Panc1 (cell line): ENCODE results near the gene STX7. TPM values are rescaled to one million over a fixed set of nuclear protein-coding genes. Genes with fewer than 3 reads are reported as not detected.

Experiments
- ATAC-seq: fragments of 200-7000 bp; cut with Tn5 transposase; 2 replicates; pipeline ENCODE4 v1.9.1; 2020; ENCODE audit warnings: mild to moderate bottlenecking, moderate library complexity
- BruUV-seq: library from RNA; stranded (reverse); fragments of 400-500 nt; replicated peaks from 2 replicates; lab custom pipeline; 2021; lab: Mats Ljungman, UMichigan
- CTCF ChIA-PET: fragments of 300-600 bp; sonication (Branson Sonifier 250); formaldehyde crosslinking; loops from one replicate; lab custom pipeline; 2022; ENCODE audit warnings: antibody characterized with exemption; lab: Charles Lee
- POLR2A ChIA-PET: fragments of 300-600 bp; sonication (Branson Sonifier 250); formaldehyde crosslinking; loops from one replicate; lab custom pipeline; 2022; ENCODE audit warnings: antibody characterized with exemption; lab: Charles Lee
- DNase-seq: peaks from one replicate; pipeline ENCODE4 v3.0.0-alpha.2; 2010; ENCODE audit warnings: low read depth, low spot score
- H3K27ac ChIP-seq: 2 replicates; pipeline ENCODE4 v1.5.1; 2011; ENCODE audit warnings: mild to moderate bottlenecking, low read length, inconsistent platforms
- H3K27me3 ChIP-seq: fragments of 200-500 bp; sonication (Bioruptor generic); 2 replicates; pipeline ENCODE4 v1.6.0; 2014; ENCODE audit warnings: low read length, inconsistent platforms; ENCODE audit not compliant: control insufficient read depth, insufficient read depth
- H3K36me3 ChIP-seq: fragments of 200-500 bp; sonication (Bioruptor generic); 2 replicates; pipeline ENCODE4 v1.5.1; 2014; ENCODE audit warnings: inconsistent platforms, mild to moderate bottlenecking, low read length, moderate library complexity; ENCODE audit not compliant: control insufficient read depth, insufficient read depth
- H3K4me1 ChIP-seq: 2 replicates; pipeline ENCODE4 v1.5.1; 2011; ENCODE audit warnings: inconsistent platforms, mild to moderate bottlenecking, low read length, moderate library complexity; ENCODE audit not compliant: control insufficient read depth, insufficient read depth
- H3K4me3 ChIP-seq, 2 experiments: 2 replicates each; pipeline ENCODE4 v1.5.1; 2011 to 2012; ENCODE audit warnings: low read depth in 2 of 2, low read length in 2 of 2, mild to moderate bottlenecking in 2 of 2, inconsistent platforms in 1 of 2, moderate library complexity in 1 of 2
- H3K9me3 ChIP-seq: fragments of 200-500 bp; sonication (Bioruptor generic); 2 replicates; pipeline ENCODE4 v1.5.1; 2014; ENCODE audit warnings: low read depth, mild to moderate bottlenecking, inconsistent platforms, low read length, moderate library complexity; ENCODE audit not compliant: control insufficient read depth, insufficient read depth
- POLR2AphosphoS5 ChIP-seq: IDR thresholded peaks from 2 replicates; pipeline ENCODE4 v1.6.1; 2012; ENCODE audit warnings: mild to moderate bottlenecking, low read depth, low read length, moderate library complexity
- SIN3A ChIP-seq: IDR thresholded peaks from 2 replicates; pipeline ENCODE4 v1.6.1; 2012; ENCODE audit warnings: low read depth, mild to moderate bottlenecking, low read length, moderate library complexity, borderline replicate concordance; ENCODE audit not compliant: insufficient read depth
- TCF7L2 ChIP-seq: IDR thresholded peaks from 2 replicates; pipeline ENCODE4 v1.6.1; 2011; ENCODE audit warnings: mild to moderate bottlenecking, low read depth, low read length, inconsistent platforms
- in situ Hi-C: cut with HindIII; loops from 2 replicates; pipeline ENCODE4 v1.10.0; 2016; ENCODE audit warnings: low sequenced_read_pairs, low pct_unique_long_range_greater_than_20kb
- intact Hi-C: fragments of 100-400 bp; cut with micrococcal nuclease; formaldehyde crosslinking; loops from one replicate; pipeline ENCODE4 v1.10.0; 2022; ENCODE audit not compliant: unreplicated experiment
- total RNA-seq: library from RNA; stranded (reverse); gene quantifications from one replicate; pipeline ENCODE4 v1.2.1, GENCODE V29; 2021; ENCODE audit not compliant: unreplicated experiment
- TF ChIP-seq, protein P1 (sequence below): fragments of 450-650 bp; IDR thresholded peaks from 2 replicates; pipeline ENCODE4 v1.5.1; 2017; ENCODE audit warnings: mild to moderate bottlenecking
- TF ChIP-seq, protein P2 (sequence below), 2 experiments: IDR thresholded peaks; 2 replicates each; pipeline ENCODE4 v1.6.1; 2011 to 2012; ENCODE audit warnings: low read depth in 2 of 2, control low read depth in 1 of 2, low read length in 1 of 2, mild to moderate bottlenecking in 1 of 2, moderate library complexity in 1 of 2; ENCODE audit not compliant: insufficient read depth in 1 of 2

The STX7 gene
- total RNA-seq, 1 experiment from 2014 or later, result 40.6 TPM

GRCh38 chr6:132552372-132552771, 39.5 kb upstream of the STX7 start, which contains the start of gene TAAR8:
TAAR8 (plus strand) TSS chr6:132552672; CDS start chr6:132552693, 21 bp downstream.
- POLR2A ChIA-PET, result no interaction called here
- no peak within 1 kb of the TSS for H3K4me3 ChIP-seq
- CTCF ChIA-PET, result no interaction called here
- ATAC-seq (no peak), DNase-seq (no peak)
- intact Hi-C loops, result no loop called here
- no peak within 1 kb of the TSS for H3K27ac ChIP-seq
- no TSS peak for BruUV-seq
- no peaks in the 10 kb centered on the region for H3K9me3 ChIP-seq
- TF ChIP-seq POLR2AphosphoS5, result no peak
- TF ChIP-seq TCF7L2, result no peak
- TF ChIP-seq, protein P1, sequence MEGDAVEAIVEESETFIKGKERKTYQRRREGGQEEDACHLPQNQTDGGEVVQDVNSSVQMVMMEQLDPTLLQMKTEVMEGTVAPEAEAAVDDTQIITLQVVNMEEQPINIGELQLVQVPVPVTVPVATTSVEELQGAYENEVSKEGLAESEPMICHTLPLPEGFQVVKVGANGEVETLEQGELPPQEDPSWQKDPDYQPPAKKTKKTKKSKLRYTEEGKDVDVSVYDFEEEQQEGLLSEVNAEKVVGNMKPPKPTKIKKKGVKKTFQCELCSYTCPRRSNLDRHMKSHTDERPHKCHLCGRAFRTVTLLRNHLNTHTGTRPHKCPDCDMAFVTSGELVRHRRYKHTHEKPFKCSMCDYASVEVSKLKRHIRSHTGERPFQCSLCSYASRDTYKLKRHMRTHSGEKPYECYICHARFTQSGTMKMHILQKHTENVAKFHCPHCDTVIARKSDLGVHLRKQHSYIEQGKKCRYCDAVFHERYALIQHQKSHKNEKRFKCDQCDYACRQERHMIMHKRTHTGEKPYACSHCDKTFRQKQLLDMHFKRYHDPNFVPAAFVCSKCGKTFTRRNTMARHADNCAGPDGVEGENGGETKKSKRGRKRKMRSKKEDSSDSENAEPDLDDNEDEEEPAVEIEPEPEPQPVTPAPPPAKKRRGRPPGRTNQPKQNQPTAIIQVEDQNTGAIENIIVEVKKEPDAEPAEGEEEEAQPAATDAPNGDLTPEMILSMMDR, result no peak
- TF ChIP-seq SIN3A, result no peak
- TF ChIP-seq, protein P2, sequence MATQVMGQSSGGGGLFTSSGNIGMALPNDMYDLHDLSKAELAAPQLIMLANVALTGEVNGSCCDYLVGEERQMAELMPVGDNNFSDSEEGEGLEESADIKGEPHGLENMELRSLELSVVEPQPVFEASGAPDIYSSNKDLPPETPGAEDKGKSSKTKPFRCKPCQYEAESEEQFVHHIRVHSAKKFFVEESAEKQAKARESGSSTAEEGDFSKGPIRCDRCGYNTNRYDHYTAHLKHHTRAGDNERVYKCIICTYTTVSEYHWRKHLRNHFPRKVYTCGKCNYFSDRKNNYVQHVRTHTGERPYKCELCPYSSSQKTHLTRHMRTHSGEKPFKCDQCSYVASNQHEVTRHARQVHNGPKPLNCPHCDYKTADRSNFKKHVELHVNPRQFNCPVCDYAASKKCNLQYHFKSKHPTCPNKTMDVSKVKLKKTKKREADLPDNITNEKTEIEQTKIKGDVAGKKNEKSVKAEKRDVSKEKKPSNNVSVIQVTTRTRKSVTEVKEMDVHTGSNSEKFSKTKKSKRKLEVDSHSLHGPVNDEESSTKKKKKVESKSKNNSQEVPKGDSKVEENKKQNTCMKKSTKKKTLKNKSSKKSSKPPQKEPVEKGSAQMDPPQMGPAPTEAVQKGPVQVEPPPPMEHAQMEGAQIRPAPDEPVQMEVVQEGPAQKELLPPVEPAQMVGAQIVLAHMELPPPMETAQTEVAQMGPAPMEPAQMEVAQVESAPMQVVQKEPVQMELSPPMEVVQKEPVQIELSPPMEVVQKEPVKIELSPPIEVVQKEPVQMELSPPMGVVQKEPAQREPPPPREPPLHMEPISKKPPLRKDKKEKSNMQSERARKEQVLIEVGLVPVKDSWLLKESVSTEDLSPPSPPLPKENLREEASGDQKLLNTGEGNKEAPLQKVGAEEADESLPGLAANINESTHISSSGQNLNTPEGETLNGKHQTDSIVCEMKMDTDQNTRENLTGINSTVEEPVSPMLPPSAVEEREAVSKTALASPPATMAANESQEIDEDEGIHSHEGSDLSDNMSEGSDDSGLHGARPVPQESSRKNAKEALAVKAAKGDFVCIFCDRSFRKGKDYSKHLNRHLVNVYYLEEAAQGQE (IDR thresholded peaks at IDR 0.05; ENCODE audit: insufficient read depth in 1 of 2, low read depth in 2 of 2, low read length in 1 of 2), result no peak
- in situ Hi-C loops, result no loop called here
- H3K27me3 ChIP-seq, result no peaks in the 10 kb centered on the region; the same call in 1 of the 2 replicates
- H3K4me1 ChIP-seq, result no peaks in the 10 kb centered on the region
- no peaks in the 10 kb centered on the region for H3K36me3 ChIP-seq

- Histone ChIP-seq H3K36me3 (no peaks in the 10 kb centered on the region), H3K27ac (no peak overlapping the region), H3K27me3 (no peaks in the 10 kb centered on the region; the same call in 1 of the 2 replicates), H3K4me1 (no peaks in the 10 kb centered on the region), H3K4me3 (no peak overlapping the region), H3K9me3 (no peaks in the 10 kb centered on the region)
- ATAC-seq (no peak), DNase-seq (no peak)
- TF ChIP-seq, protein P2 (IDR thresholded peaks at IDR 0.05; ENCODE audit: insufficient read depth in 1 of 2, low read depth in 2 of 2, low read length in 1 of 2), result no peak
- no peak for TF ChIP-seq TCF7L2
- no peak for TF ChIP-seq POLR2AphosphoS5
- TF ChIP-seq, protein P1, result no peak
- no peak for TF ChIP-seq SIN3A
- POLR2A ChIA-PET, result interaction anchor here (0.6 kb wide), 1 partner anchor 52 kb away, joined by 3 read pairs; no protein-coding TSS in a partner anchor
- in situ Hi-C loops, result no loop called here
- CTCF ChIA-PET, result no interaction called here
- no TSS peak for BruUV-seq
- intact Hi-C loops, result no loop called here
Measured at GRCh38 chr6:132551214-132551613, 38.3 kb upstream of the STX7 start.
